Mesendoderm (in vitro differentiated cells): Measurements from ENCODE around the gene REX1BD.
A peak's percentile ranks its signal among the peaks of the same experiment; 100 is the strongest.

ENCODE experiments used
- DNase-seq: peaks from one replicate; pipeline ENCODE4 v3.0.0; 2013
- H2AK5ac ChIP-seq: 2 replicates; pipeline ENCODE4 v1.6.1; 2013; ENCODE audit warnings: low read length, inconsistent platforms
- H2BK120ac ChIP-seq: 2 replicates; pipeline ENCODE4 v1.6.1; 2013; ENCODE audit warnings: low read depth, mild to moderate bottlenecking, low read length, moderate library complexity, mixed read lengths
- H2BK15ac ChIP-seq: replicated peaks from 2 replicates; pipeline ENCODE4 v1.6.1; 2013; ENCODE audit warnings: low read depth, mild to moderate bottlenecking, moderate library complexity
- H2BK5ac ChIP-seq: 2 replicates; pipeline ENCODE4 v1.6.1; 2013; ENCODE audit warnings: low read length, inconsistent platforms
- H3K18ac ChIP-seq: 2 replicates; pipeline ENCODE4 v1.6.1; 2013; ENCODE audit warnings: mild to moderate bottlenecking, low read length, mixed read lengths
- H3K23ac ChIP-seq: one replicate; pipeline ENCODE4 v1.6.1; 2013; ENCODE audit warnings: low read length
- H3K27ac ChIP-seq: 2 replicates; pipeline ENCODE4 v1.5.1; 2013; ENCODE audit warnings: low read depth, mild to moderate bottlenecking, inconsistent platforms, low read length, moderate library complexity
- H3K27me3 ChIP-seq: 2 replicates; pipeline ENCODE4 v1.6.1; 2013; ENCODE audit warnings: low read length, control low read depth, mild to moderate bottlenecking, inconsistent platforms; ENCODE audit not compliant: insufficient read depth, poor library complexity
- H3K36me3 ChIP-seq: 2 replicates; pipeline ENCODE4 v1.6.1; 2013; ENCODE audit warnings: low read length, inconsistent platforms; ENCODE audit not compliant: control insufficient read depth, insufficient read depth
- H3K4ac ChIP-seq: one replicate; pipeline ENCODE4 v1.6.1; 2013; ENCODE audit warnings: low read depth, mild to moderate bottlenecking, low read length, moderate library complexity
- H3K4me1 ChIP-seq: 2 replicates; pipeline ENCODE4 v1.6.1; 2013; ENCODE audit warnings: low read depth, low read length, inconsistent platforms; ENCODE audit not compliant: control insufficient read depth
- H3K4me2 ChIP-seq: 2 replicates; pipeline ENCODE4 v1.6.1; 2013; ENCODE audit warnings: low read length
- H3K4me3 ChIP-seq: 2 replicates; pipeline ENCODE4 v1.5.1; 2013; ENCODE audit warnings: mild to moderate bottlenecking, low read length
- H3K56ac ChIP-seq: one replicate; pipeline ENCODE4 v1.6.1; 2013; ENCODE audit warnings: low read length
- H3K79me1 ChIP-seq: 2 replicates; pipeline ENCODE4 v1.6.1; 2013; ENCODE audit warnings: low read length, inconsistent platforms
- H3K79me2 ChIP-seq: 2 replicates; pipeline ENCODE4 v1.6.1; 2013; ENCODE audit warnings: mild to moderate bottlenecking, low read length; ENCODE audit not compliant: control insufficient read depth, insufficient read depth
- H3K9ac ChIP-seq: 2 replicates; pipeline ENCODE4 v1.6.1; 2013; ENCODE audit warnings: low read length, inconsistent platforms
- H4K5ac ChIP-seq: one replicate; pipeline ENCODE4 v1.6.1; 2013; ENCODE audit warnings: low read length
- H4K8ac ChIP-seq: one replicate; pipeline ENCODE4 v1.6.1; 2013; ENCODE audit warnings: low read depth, mild to moderate bottlenecking, control low read depth, low read length, moderate library complexity
- WGBS: extraction: QIAGEN DNeasy Blood & Tissue Kit; methylation state at CpG from one replicate; pipeline ENCODE4 v1.1.7; 2013; ENCODE audit warnings: low lambda C conversion rate, missing lambda C conversion rate; ENCODE audit not compliant: insufficient coverage; ENCODE audit errors: extremely low coverage; 5-methylcytosine and 5-hydroxymethylcytosine counted together

The REX1BD gene

GRCh38 chr19:18558604-18559003 lies 30.0 kb upstream of the REX1BD start:
- WGBS, result no CpG with 5 or more reads among the region's 3 CpGs
- H3K4me2 ChIP-seq, result peak overlapping the region; percentile 40

GRCh38 chr19:18559685-18560084 lies 28.9 kb upstream of the REX1BD start:
- Histone ChIP-seq H2AK5ac (no peak overlapping the region), H2BK15ac (no peak overlapping the region), H3K4ac (no peak overlapping the region), H3K27ac (no peak overlapping the region), H3K79me1 (peaks cover 12% of the 10 kb centered on the region), H3K36me3 (peaks cover 4% of the 10 kb centered on the region), H3K4me2 (no peak overlapping the region), H4K5ac (no peak overlapping the region), H2BK5ac (no peak overlapping the region), H3K18ac (no peak overlapping the region), H3K4me1 (peaks cover 1% of the 10 kb centered on the region), H3K23ac (no peak overlapping the region), H3K9ac (no peak overlapping the region), H3K4me3 (no peak overlapping the region), H3K56ac (no peak overlapping the region), H3K79me2 (peaks cover 16% of the 10 kb centered on the region), H2BK120ac (no peak overlapping the region), H3K27me3 (no peaks in the 10 kb centered on the region), H4K8ac (no peak overlapping the region)
- WGBS, result no CpG with 5 or more reads among the region's 5 CpGs
- no peak for DNase-seq

More at GRCh38 chr19:18558604-18559003, 30.0 kb upstream of the REX1BD start:
- Histone ChIP-seq H3K9ac (peak overlapping the region; percentile 72), H3K27ac (no peak overlapping the region), H3K23ac (no peak overlapping the region), H3K4me1 (peaks cover 1% of the 10 kb centered on the region), H4K8ac (no peak overlapping the region), H3K56ac (peak overlapping the region; percentile 82), H4K5ac (no peak overlapping the region), H2BK15ac (no peak overlapping the region), H3K4me3 (peak overlapping the region; percentile 87), H3K4ac (no peak overlapping the region), H2BK5ac (no peak overlapping the region), H3K27me3 (no peaks in the 10 kb centered on the region), H3K79me1 (peaks cover 12% of the 10 kb centered on the region), H3K18ac (no peak overlapping the region), H3K79me2 (peaks cover 16% of the 10 kb centered on the region), H3K36me3 (peaks cover 2% of the 10 kb centered on the region), H2BK120ac (no peak overlapping the region), H2AK5ac (peak overlapping the region; percentile 14)
- no peak for DNase-seq

DNA sequence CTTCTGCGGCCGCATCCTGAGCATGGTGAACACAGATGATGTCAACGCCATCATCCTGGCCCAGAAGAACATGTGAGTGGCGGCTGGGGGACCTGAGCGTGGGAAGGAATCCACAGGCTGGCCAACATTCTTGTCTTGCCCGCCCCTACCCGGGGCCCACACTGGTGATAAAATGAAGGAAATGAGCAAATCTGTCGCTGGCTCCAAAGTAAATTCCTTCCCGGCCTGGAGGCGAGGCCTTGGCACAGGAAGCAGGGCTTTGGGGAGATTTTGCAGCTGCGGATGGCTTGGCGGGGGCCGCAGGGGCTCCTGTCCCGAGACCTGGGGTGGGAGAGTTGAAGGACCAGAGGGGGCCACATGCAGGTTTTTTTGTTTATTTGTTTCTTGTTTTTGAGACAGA lies 26.5 kb upstream of the REX1BD start:
- Histone ChIP-seq H3K9ac (no peak overlapping the region), H3K27ac (no peak overlapping the region)

GRCh38 chr19:18566953-18567352 lies 21.6 kb upstream of the REX1BD start:
- Histone ChIP-seq H3K4me1 (no peaks in the 10 kb centered on the region), H2AK5ac (no peak overlapping the region), H3K27ac (no peak overlapping the region), H3K18ac (no peak overlapping the region), H3K79me2 (peaks cover 2% of the 10 kb centered on the region), H3K4me2 (no peak overlapping the region), H2BK5ac (no peak overlapping the region), H3K9ac (no peak overlapping the region), H4K8ac (no peak overlapping the region), H3K4me3 (no peak overlapping the region), H2BK15ac (no peak overlapping the region), H2BK120ac (no peak overlapping the region), H3K4ac (no peak overlapping the region), H4K5ac (no peak overlapping the region), H3K23ac (no peak overlapping the region), H3K56ac (no peak overlapping the region), H3K36me3 (peaks cover 12% of the 10 kb centered on the region), H3K27me3 (no peaks in the 10 kb centered on the region), H3K79me1 (no peaks in the 10 kb centered on the region)
- no peak for DNase-seq
- no CpG with 5 or more reads among the region's 8 CpGs for WGBS

More for the DNA sequence above, 26.5 kb upstream of the REX1BD start:
- Histone ChIP-seq H3K4me3 (no peak overlapping the region), H3K27me3 (no peaks in the 10 kb centered on the region), H2BK15ac (no peak overlapping the region), H3K23ac (no peak overlapping the region), H3K79me1 (peaks cover 12% of the 10 kb centered on the region), H4K8ac (no peak overlapping the region), H3K4ac (no peak overlapping the region), H3K4me1 (peaks cover 1% of the 10 kb centered on the region), H2BK5ac (no peak overlapping the region), H3K18ac (no peak overlapping the region), H2BK120ac (no peak overlapping the region), H3K4me2 (no peak overlapping the region), H4K5ac (no peak overlapping the region), H3K36me3 (peaks cover 7% of the 10 kb centered on the region), H2AK5ac (no peak overlapping the region), H3K79me2 (peaks cover 16% of the 10 kb centered on the region), H3K56ac (no peak overlapping the region)
- WGBS, result no CpG with 5 or more reads among the region's 14 CpGs
- DNase-seq, result no peak

GRCh38 chr19:18568367-18568766 lies 20.2 kb upstream of the REX1BD start:
- no CpG with 5 or more reads among the region's 15 CpGs for WGBS
- Histone ChIP-seq H4K8ac (no peak overlapping the region), H3K56ac (no peak overlapping the region), H3K4me2 (no peak overlapping the region), H3K18ac (no peak overlapping the region), H3K4me3 (no peak overlapping the region), H3K4me1 (peaks cover 4% of the 10 kb centered on the region), H3K79me1 (peaks cover 8% of the 10 kb centered on the region), H4K5ac (no peak overlapping the region), H3K36me3 (peaks cover 15% of the 10 kb centered on the region), H3K23ac (no peak overlapping the region), H3K27me3 (no peaks in the 10 kb centered on the region), H3K9ac (no peak overlapping the region), H3K27ac (no peak overlapping the region), H3K79me2 (peaks cover 16% of the 10 kb centered on the region), H3K4ac (no peak overlapping the region), H2BK15ac (no peak overlapping the region), H2BK120ac (no peak overlapping the region), H2BK5ac (no peak overlapping the region), H2AK5ac (no peak overlapping the region)
- no peak for DNase-seq
